Colonic mucosa (tissue), 4 donors: ENCODE data around the gene DDX52. TPM values are rescaled to one million over a fixed set of nuclear protein-coding genes. Genes with fewer than 3 reads are reported as not detected.

Experiments
- DNase-seq: peaks from one replicate; pipeline ENCODE4 v3.0.0-alpha.2; 2020
- H3K27ac ChIP-seq: fragments of 200-600 bp; one replicate; pipeline ENCODE4 v1.8.0; 2021
- H3K27me3 ChIP-seq: fragments of 200-600 bp; one replicate; pipeline ENCODE4 v1.8.0; 2021
- H3K36me3 ChIP-seq: fragments of 200-600 bp; one replicate; pipeline ENCODE4 v1.8.0; 2021
- H3K4me1 ChIP-seq: fragments of 200-600 bp; one replicate; pipeline ENCODE4 v1.8.0; 2021; ENCODE audit warnings: mild to moderate bottlenecking
- H3K4me3 ChIP-seq: fragments of 200-600 bp; one replicate; pipeline ENCODE4 v1.8.0; 2021
- H3K9ac ChIP-seq, 2 donors: one replicate each; pipeline ENCODE4 v1.7.0; 2013; ENCODE audit warnings: control low read depth in 2 of 2, low read depth in 2 of 2, low read length in 2 of 2
- H3K9me3 ChIP-seq: fragments of 200-600 bp; one replicate; pipeline ENCODE4 v1.8.0; 2021
- CTCF ChIP-seq: fragments of 200-600 bp; IDR thresholded peaks from one replicate; pipeline ENCODE4 v1.8.0; 2022; ENCODE audit warnings: antibody characterized with exemption, mild to moderate bottlenecking
- intact Hi-C: fragments of 100-400 bp; cut with DNase I; formaldehyde crosslinking; loops from one replicate; pipeline ENCODE4 v1.14.1; 2022
- total RNA-seq, 2 donors: library from RNA; stranded (reverse); fragmentation: NEBNext Ultra II Directional in 1 of 2; extraction: Animal tissue kit (Norgen Biotek cat#: 25700) in 1 of 2; gene quantifications; one replicate each; pipeline ENCODE4 v1.2.1, GENCODE V29; 2021
- donor health status: healthy.
- donor health status: DM: no; HTN: no; CAD: no.
- donor health status: DM: no; HTN: no; CAD: no.

DDX52 gene
- total RNA-seq, 2 donors from 2014 or later: 26.3 to 26.4 TPM

- peak; percentile 12 for TF ChIP-seq CTCF
- Histone ChIP-seq H3K27me3 (no peaks in the 10 kb centered on the region), H3K36me3 (no peaks in the 10 kb centered on the region), H3K9ac (peak within 1 kb of the TSS; percentile 86 to 97), H3K4me1 (no peaks in the 10 kb centered on the region), H3K9me3 (no peaks in the 10 kb centered on the region), H3K27ac (peak within 1 kb of the TSS; percentile 81), H3K4me3 (peak within 1 kb of the TSS; percentile 84)
- peak; percentile 95 for DNase-seq
- intact Hi-C loops: no loop called here
Observed at GRCh38 chr17:37609170-37610040, 33.8 kb downstream of the DDX52 start, which contains the start of gene SYNRG. SYNRG (minus strand) TSS chr17:37609418; CDS start chr17:37609355, 63 bp downstream.

- Histone ChIP-seq H3K27ac (peak overlapping the region; percentile 81), H3K4me3 (peak overlapping the region; percentile 84), H3K27me3 (no peaks in the 10 kb centered on the region), H3K4me1 (no peaks in the 10 kb centered on the region), H3K9me3 (no peaks in the 10 kb centered on the region), H3K9ac (peak overlapping the region; percentile 86 to 97), H3K36me3 (no peaks in the 10 kb centered on the region)
- intact Hi-C loops: no loop called here
- TF ChIP-seq CTCF: no peak
- peak; percentile 38 for DNase-seq
Observed at GRCh38 chr17:37608351-37609169, 34.7 kb downstream of the DDX52 start.

DNA sequence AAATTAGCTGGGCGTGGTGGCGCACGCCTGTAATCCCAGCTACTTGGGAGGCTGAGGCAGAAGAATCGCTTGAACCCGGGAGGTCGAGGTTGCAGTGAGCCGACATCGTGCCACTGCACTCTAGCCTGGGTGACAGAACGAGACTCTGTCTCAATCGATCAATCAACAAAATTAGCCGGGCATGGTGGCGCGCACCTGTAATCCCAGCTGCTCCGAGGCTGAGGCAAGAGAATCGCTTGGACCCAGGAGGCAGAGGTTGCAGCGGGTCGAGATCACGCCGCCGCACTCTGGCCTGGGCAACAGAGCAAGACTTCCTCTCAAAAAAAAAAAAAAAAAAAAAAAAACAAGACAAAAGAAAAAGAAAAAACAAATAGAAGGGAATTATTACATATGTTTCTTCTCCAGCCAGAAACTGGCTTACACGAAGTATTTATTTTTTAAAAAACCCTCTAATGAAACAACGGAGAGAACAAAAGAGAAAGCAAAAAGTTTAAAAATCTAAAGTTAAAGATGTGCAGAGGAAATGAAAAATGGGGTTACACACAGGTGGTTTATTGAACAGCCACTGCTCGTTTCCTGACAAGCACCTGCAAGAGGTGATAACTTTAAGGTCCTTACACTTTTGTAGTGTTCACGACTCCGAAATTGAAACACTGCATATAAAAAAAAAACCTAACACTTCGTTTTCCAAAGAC, 35.5 kb downstream of the DDX52 start:
- H3K36me3 ChIP-seq: no peaks in the 10 kb centered on the region
- peak overlapping the region; percentile 84 for H3K4me3 ChIP-seq
- DNase-seq: no peak
- H3K27ac ChIP-seq: peak overlapping the region; percentile 81
- intact Hi-C loops: no loop called here
- peak overlapping the region in 1 of 2 donors; percentile 86 for H3K9ac ChIP-seq
- no peak for TF ChIP-seq CTCF
- no peaks in the 10 kb centered on the region for H3K27me3 ChIP-seq
- no peaks in the 10 kb centered on the region for H3K9me3 ChIP-seq
- H3K4me1 ChIP-seq: no peaks in the 10 kb centered on the region

DNA sequence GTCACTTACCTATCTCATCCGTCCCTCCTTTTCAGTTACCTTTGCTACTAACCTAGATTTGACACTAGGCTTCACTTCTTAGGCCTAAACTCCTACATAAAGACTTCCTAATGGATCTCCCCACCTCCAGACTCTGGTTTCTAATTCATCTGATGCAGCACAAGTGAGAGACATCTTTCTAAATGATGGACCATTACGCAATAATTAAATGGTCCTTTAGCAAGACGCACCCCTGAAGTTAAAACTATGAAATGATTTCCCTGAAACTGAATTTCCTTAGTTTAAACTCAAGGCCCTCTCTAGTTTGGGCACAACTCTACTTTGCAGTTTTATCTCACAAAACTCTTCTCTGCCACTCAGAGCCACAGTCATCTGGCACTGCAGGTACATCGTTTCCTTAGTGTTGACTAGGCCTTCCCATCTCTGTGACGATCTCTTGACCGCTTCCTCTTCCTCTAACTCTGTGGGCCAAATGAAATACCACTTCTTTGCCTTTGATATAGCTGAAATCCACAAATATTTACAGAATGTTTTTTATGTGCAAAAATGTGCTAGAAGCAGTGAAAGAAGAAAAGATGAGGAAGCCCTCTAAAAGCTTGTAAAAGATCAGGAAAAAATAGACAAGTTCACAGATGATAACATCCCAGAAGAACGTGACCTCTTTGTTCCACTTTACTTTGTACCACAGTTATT, 37.3 kb downstream of the DDX52 start:
- intact Hi-C loops: no loop called here
- DNase-seq: peak; percentile 25
- Histone ChIP-seq H3K9me3 (no peaks in the 10 kb centered on the region), H3K4me1 (no peaks in the 10 kb centered on the region), H3K9ac (no peak overlapping the region), H3K36me3 (no peaks in the 10 kb centered on the region), H3K4me3 (no peak overlapping the region), H3K27me3 (no peaks in the 10 kb centered on the region), H3K27ac (no peak overlapping the region)
- no peak for TF ChIP-seq CTCF
